ENCODE data around the gene HTRA1.
A peak's percentile ranks its signal among the peaks of the same experiment; 100 is the strongest.

Gene HTRA1

DNA sequence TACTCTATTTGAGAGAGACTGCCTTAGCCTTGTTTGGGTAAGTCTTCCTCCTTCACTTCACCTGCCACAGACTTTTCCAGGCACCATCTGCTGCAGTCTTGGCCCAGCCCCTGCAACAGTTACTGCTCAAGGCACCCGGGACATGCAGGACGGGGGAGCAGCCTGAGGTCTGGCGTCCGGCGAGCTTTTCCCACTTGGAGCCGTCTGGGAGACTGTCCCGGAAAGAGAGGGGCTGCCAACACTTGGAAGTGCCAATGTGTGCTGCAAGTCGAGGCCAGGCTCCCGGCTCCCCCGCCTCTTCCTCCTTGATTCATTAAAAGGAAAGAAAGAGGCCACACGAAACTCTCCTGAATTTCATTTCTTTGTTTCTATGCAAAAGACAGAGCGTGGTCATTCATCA lies 13.7 kb downstream of the HTRA1 start:
- no peak for DNase-seq

DNA sequence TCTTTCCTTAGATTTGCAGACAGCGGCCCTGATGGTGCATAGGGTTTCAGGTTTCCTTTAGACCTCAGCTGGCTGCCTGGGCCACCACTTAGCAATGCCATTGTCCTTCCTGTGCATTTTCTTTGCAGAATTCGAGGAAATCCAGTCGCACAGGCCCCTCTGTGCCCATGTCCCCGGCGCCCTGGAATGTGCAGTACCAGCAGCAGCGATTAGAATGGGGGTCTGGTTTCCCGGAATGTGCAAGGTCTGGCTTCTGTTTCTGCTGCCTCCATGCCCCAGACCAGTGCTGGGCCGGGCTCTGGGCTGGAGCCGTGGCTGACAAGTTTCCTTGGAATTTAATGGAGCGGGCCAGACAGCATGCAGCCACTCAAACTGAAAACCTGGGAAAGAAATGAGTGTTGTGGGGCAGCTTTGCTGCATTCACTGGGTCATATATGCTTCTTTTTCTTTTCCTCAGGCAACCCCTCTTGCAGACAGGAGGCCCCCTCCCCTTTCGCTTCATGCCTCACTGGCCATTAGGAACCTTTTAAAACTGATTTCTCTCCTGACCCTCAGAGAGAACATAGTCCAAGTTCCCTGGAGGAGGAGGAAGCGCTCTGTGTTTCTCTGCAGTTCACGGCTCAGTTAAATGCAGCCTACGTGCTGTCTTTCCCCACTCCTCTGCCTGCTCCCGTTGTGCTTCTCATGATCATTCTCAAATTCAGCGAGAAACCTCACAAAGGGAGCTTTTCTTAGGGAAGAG lies 14.4 kb downstream of the HTRA1 start:
- DNase-seq: no peak

DNA sequence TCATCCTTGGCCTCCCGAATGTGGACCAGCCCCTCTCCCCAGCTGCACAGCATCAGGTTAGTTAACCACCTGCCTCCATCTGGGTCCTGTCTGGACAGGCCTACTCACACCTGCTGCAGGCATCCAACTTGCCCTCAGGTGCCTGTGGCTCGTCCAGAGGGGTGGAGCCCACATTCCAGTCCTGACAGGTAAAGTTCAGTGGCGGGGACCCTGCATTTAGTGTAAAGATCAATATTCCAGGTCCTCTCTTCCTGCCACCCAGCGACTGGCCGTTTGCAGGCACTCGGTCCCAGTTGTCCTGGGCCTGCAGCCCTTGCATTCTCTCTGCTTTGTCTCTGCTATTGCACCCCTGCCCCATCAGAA lies 15.0 kb downstream of the HTRA1 start:
- no peak for DNase-seq

DNA sequence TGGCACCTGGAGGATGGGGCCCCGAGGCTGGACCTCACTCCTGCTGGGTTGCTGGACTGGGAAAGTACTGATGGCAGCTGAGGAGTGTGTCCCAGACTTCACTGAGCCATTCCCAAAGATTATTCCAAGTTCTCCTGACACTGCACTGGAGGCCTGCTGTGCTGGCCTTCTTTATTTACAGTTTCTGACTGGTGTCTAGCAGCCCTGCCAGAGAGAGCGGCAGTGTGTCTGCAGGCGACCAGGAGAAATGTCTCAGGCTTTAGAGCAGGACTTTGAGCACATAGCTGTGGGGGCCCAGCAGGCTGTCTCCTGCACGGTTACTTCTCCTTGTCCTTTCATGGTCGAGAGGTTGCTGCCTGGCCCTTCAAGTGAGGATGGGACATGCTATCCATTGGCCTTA lies 16.1 kb downstream of the HTRA1 start:
- DNase-seq: no peak

DNA sequence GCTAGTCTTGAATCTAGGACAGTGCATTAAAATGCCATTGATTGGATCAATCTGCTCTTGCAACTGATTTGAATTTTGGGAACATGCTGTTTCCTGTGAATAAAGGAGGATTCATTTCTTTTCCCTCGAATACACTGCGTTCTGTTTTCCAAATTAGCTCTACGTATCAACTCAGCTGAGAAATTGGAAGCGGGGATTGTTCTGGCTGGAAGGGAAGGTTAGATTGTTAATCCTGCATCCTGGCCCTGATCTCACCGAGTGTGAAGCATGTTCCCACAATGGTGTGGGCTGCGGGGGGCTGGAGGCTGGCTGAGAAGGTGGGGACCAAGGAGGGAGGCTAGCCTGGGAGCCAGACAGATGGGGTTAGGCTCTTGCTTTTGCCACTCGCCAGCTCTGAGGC lies 17.6 kb downstream of the HTRA1 start:
- no peak for DNase-seq

DNA sequence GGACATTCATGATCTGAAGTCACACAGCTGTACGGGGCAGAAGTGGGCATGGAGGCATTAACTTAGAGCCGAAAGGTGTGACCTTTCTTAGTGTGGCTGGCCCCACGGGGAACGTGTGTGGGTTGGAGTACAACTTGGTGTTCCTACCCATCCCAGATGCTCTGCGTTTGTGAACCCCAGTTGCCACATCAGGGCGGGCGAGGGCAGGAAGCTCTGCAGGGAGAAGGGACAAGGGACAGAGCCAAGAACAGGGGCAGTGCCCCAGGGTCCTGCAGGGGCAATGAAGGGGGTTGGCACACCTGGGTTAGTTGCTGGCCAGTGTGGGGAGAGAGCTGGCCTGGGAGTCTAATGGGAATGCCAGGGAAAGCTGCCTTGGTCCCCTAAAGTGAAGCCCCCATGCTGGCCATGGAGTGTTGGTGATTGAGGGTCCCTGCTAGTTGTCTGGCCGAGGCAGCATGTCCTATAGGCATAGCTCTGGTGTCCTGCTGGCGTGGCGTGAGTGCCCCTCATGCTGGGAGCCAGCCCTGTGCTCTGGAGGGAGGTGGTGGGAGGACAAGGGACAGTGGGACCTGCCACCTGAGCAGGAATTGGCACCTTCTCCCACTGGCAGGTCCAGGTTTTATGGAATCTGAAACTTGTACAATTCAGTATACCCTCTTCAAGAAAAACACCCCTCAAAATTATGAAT lies 18.9 kb downstream of the HTRA1 start:
- DNase-seq: no peak

DNA sequence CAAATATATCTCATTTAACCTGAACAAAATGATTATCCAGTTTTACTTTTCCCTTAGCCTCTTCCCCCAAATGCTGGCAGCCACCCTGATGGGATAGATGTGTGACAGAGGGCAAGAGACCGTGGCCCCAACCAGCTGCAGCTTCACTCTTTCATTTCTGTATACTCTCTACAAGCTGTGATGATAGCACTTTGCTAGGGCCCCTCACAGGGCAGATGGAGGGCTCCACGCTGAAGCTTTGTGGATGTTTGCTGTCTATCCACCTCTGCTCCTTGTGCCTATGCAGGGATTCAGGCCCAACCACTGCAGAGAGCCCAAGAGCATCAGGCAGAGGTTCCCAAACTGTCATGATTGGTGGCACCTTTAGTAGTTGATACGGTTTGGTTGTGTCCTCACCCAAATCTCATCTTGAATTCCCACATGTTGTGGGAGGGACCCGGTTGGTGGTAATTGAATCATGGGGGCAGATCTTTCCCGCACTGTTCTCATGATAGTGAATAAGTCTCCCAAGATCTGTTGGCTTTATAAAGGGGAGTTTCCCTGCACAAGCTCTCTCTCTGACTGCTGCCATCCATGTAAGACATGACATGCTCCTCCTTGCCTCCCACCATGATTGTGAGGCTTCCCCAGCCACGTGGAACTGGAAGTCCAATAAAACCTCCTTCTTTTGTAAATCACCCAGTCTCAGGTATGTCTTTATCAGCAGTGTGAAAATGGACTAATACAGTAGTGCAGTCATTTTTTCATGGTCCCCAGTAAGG lies 20.1 kb downstream of the HTRA1 start:
- no peak for DNase-seq

DNA sequence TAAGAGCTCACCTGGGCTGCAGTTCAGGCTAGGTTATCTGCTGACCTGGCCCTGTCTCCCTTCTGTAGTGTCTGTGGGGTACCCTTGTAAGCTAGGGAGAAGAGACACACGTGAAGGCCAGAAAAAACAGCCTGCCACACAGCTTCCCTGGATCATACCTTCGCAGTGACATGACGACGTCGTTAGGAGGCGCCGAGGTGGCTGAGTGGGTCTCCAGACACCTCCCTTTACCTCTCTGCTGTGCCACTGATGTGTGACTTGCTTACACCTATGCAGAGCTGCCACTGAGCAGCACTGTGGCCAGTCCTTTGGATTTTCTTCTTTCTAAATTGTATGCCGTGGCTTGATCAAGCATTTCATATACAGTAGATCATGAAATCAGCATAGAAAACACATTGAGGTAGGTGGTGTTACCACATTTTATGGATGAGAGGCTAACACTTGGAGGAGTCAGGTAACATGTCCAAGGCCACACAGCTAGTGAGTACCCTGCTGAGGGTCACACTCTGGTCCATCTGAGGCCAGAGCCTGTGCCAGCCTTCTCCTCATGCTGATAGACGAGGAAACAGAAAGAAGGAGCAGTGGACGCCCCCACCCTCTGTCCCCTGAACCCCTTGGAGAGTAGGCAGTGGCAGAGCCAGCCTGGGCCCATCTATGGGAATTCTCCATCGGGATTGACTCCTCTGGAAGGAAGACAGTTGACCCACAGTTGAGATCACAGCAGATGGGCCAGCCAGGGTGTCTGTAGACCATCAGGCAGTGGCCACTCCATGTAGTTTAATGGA lies 23.1 kb downstream of the HTRA1 start:
- no peak for DNase-seq

DNA sequence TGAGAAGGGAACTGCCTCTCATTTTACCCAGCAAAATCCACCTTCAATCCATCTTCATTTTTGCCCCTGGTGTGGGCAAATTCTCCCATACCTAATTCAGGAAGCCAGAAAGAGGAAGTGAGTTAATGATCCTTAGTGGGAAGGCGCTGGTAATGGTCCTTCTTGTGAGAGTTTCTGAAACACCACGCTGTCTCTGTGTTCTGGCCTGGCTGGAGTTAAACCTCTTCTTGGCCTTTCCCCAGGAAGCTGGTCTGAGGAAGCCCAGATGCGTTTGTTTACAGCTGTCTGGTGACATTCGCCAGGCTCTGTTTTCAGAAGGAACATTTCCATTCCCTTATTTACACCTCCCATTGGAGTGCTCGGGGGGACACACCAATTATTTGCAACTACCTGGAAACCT lies 24.3 kb downstream of the HTRA1 start:
- DNase-seq: no peak

DNA sequence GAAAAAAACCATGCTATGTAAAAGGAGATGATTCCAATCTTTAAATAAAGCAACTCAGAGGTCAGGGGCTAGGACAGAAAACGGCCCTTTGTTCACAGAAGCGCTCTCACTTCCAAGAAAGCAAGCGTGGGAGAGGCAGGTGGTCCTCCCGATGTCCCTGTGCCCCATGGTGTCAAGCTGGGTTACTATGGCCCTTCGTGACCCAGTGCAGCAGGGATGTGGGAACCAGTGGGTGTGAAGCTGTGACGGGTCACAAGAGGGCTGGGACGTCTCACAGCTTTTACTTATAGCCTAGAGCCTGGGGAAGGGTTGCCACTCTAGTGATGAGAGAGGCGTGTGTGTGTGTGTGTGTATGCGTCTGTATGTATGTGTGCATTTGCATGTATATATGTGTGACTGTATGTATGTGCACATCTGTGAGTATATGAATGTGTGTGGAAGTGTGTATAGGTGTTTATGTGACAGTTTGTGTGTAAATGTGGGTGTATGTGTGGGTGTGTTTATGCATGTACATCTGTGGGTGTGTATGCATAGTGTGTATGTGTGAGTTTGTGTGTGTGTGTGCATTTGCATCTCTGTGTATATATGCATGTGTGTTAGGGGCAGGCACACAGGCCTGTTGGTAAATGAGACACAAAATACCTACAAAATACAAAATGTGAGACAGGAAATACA lies 25.2 kb downstream of the HTRA1 start:
- no peak for DNase-seq

DNA sequence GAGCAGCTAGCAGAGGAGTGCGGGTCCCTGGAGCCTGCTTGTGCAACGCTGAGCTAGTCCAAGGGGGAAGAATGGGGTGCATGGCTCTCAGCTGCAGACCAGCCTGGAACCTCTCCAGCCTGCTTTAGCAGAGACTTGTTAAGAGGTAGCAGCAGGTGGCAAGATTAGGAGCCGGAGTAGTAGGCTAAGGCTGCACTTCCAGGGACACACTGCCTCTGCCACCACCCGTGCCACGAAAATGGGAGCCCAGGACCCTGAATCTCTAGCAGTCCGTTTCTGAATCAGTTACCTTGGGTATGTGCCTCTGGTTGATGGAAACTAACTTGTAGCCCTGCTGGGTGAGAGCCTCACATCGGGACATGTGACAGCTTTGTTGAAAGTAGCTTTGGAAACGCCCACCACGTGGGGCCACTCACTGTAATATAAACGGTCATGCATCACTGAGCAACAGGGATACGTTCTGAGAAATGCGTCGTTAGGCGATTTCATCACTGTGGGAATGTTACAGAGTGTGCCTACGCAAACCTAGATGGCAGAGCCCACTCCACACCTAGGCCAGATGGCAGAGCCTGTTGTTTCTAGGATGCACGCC lies 25.9 kb downstream of the HTRA1 start:
- no peak for DNase-seq

DNA sequence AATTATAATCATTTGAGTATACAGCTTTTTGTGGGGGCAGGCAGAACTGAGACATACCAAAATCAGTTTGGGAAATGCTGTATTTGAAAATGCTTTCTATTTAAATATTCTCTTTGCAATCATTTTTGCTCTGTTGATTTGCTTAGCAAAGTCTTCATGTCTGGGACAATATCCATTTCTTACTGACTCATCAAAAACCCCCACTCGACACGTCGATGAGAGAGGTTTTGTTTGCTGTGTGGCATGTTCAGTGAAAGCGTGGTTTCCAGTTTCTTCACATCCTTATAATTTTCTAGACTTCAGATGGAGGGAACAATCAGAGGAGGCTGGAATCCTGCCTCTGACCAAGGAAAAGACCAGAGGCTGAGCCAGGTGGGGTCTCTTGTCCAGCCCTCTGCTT lies 28.9 kb downstream of the HTRA1 start:
- DNase-seq: no peak

DNA sequence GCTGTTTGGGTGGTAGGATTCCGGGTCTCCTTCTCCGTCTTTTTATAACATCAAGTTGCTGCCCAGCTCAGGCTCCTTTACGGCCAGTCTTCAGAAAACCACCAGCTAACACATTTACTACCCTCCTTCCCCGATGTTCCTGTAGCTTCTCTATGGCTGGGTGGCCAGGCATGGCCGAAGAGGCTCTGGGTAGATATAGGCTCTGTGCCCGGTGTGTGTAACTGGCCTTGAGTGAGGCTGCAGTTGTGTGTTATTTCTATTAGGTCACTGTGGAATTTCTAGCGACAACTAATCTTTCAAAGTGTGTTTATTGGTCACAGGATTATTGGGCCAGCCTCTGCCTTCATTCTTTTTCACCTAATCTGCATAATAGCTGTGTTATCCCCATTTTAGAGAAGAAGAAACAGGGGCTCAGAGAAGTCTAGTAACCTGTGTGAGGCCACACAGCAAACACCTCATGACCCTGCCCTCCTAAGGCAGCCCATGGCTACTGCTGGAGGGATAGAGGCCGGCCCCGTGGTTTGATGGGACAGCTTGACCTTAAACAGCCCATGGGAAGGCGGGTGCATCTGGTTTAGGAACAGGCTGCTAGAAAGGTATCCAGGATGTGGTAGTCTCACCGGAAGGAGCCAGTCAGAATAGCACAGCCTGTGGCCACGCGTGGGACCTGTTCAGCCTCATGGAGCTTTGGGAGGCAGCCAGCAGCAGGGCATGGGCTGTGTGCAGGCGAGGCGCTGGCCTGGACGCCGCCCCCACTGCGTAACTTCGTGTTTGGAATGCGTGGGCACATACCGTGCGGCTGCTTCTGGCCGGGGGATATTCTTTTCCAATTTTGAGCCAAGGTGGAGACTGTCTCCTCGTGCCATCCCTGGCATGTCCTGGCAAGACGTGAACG lies 29.7 kb downstream of the HTRA1 start:
- no peak for DNase-seq

DNA sequence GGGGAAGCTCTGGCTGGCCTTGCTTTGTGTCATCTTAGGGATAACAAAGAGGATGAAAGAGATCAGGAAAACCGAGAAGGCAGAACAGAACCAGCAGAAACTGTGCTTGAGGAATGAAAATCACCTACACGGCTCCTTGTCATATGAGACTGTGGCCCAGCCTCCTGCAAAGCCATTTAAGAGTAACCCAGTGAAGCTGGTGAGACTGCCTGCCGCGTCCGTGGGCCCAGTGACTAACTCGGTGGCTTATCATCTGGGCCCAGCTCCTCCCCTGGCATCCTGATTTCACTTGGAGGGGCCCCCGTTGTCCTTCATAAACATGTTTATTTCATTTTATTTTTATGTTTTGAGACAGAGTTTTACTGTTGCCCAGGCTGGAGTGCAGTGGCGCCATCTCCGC lies 30.7 kb downstream of the HTRA1 start:
- no peak for DNase-seq

DNA sequence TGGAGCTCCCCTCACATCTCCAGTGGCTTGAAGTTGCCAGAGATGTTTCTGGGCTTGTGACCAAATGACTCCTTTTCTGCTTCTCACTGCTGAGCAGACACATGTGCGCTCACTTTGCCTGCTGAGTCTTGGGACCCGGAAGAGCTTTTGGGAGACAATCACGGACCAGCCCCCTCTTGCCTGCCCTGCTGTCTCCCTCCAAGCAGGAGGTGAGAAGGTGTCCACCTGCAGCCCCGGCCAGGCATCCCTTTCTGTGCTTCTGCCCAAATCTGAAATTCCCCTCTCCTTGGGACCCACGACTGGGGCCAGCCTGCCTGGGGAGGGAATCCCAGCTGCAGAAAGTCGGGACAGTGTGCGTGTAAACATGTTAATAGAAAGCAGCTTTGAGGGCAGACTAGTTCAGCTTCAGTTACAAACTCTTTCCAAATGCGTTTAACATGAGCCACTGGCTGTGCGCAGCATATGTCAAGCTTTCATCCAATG lies 31.7 kb downstream of the HTRA1 start:
- no peak for DNase-seq

DNA sequence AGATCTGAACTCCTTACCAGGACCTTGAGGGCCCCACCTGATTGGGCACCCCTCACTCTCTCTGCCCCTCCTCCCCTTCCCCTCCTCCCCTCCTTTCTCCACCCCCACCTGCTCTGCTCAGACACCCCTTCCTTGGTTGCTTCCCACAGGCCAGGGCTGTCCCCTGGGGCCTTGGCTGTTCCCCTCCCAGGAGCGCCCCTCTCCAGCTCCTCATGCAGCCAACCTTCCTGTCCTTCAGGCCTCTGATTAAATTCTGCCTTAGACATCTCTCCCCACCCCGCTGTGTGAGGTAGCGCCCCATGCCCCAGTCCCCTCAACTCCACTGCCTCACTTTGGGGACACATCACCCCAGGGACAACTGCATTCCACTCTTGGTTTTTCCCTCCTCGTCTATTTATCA lies 32.4 kb downstream of the HTRA1 start:
- DNase-seq: no peak

DNA sequence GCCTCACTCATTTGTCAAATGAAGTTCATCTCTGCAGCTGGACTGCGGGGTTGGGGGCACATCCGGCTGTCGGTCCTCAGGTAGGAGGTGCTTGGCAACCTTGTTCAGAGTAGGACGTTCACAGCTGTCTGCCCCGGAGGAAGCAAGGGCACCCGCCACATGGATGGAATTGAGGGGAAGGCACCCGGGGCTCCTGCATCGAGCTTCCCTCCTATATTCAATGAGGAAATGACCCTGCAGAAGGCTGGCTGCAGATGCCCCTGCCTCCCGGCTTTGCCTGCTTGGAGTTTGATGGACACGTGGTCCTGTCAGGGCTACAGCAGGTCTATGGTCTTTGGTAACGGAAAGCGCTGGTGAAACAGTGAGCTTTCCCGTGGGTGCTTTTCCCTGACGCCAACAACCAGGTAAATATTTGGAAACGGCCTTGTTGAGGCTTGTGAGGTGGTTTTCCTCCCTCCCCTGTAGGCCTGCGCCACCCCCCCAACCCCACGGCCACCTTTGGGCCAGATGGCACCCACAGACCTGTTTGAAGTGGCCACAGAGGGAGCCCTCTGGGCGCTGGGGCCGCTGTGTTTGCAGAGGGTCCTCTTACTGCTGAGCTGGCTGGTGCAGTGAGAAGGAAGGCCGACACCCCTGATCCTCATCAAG lies 32.9 kb downstream of the HTRA1 start:
- DNase-seq: no peak

DNA sequence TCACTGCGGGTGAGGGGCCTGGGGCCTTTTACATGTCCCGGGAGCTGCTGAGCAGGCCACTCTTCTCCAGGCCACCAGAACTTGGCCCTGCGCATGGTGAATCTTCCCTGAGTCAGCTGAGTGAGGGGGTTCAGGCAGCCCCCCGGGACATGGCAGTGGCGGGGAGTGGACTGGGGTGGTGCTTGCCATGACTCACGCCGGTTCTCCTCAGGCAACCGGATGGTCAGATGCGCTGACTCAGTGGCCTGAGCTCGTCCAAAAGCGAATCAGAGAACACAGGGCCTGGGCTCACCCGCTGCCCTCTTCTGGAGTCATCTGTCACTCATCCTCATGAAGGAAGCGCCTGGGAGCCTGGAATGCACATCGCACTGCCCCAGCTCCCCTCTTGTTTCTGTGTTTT lies 33.5 kb downstream of the HTRA1 start:
- DNase-seq: peak; percentile 44

DNA sequence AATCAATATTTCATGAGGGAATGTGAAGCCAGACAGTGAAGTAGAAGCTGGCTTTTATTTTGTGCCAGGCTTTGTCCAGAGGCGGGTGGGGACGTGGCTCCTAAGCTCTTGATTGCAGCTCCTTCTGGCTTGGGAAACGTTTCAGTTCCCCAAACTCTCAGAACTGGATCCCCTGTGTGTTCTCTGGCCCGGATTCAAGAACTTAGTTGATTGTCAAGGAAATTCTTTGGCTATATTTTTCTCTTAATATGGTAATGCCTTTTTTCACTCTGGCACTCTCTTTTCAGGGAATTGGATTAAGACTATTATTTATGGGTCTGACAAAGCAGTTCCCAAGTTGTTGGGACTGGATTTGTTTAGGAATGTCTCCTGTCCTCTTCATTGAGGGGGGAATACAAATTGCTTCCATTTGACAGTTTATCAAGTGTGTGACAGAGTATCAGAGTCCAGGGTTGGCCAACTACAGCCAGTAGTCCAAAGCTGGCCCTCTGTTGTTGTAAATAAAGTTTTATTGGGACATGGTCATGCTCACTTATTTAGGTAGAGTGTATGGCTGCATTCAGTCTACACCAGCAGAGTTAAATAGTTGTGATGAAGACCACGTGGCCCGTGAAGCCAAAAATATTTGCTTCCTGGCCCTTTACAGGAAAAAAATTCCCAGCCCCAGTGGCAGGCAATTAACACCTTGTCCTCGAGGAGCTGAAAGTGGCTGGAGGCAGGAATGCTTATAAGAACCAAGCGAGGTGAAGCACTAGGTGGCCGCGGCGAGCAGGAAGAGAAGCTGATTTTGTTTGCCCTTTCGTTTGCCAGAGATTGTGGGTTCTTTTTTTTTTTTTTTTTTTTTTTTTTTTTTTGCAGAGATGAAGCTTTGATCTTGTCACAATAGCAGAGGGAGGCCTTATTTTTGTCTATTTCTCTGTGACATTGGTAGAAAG lies 34.3 kb downstream of the HTRA1 start:
- DNase-seq: no peak

Measured in 8988T (cell line).